Left lobe of liver (tissue), 2 donors: ENCODE results near the gene ZNF451. TPM values are rescaled to one million over a fixed set of nuclear protein-coding genes. Genes with fewer than 3 reads are reported as not detected.
"Not testable (repeated sequence)": the region's sequence is repeated elsewhere in the genome, so short reads cannot be mapped to it uniquely, and the experiment has no call there.

Source experiments
- ATAC-seq: fragments of 200-7000 bp; cut with Tn5 transposase; one replicate; pipeline ENCODE4 v1.9.1; 2020; ENCODE audit warnings: mild to moderate bottlenecking, moderate library complexity
- DNase-seq: peaks from one replicate; pipeline ENCODE4 v3.0.0-alpha.2; 2020; ENCODE audit warnings: low spot score
- total RNA-seq: library from RNA; stranded (reverse); gene quantifications from one replicate; pipeline ENCODE4 v1.2.1, GENCODE V29; 2021
- donor health status: DM: no; HTN: no; CAD: no; lungs with moderate emphysema.
- donor health status: DM: no; HTN: yes; CAD: no.

ZNF451 gene
- total RNA-seq, 1 donor from 2014 or later, result 19.3 TPM

- ATAC-seq (no peak), DNase-seq (no peak)
These were observed 723 bp upstream of the ZNF451 start for GRCh38 chr6:57089265-57089664.

GRCh38 chr6:57090458-57091067 is 575 bp downstream of the ZNF451 start:
- not testable (repeated sequence) for DNase-seq
- peak; percentile 30 for ATAC-seq

- DNase-seq, ATAC-seq: not testable (repeated sequence)
These were observed 1.4 kb downstream of the ZNF451 start for GRCh38 chr6:57091375-57091774.

- DNase-seq (no peak), ATAC-seq (no peak)
These were observed 4.7 kb downstream of the ZNF451 start for GRCh38 chr6:57094689-57095088.

GRCh38 chr6:57097596-57097995 is 7.6 kb downstream of the ZNF451 start:
- no peak for ATAC-seq

GRCh38 chr6:57102976-57103375 is 13.0 kb downstream of the ZNF451 start:
- no peak for DNase-seq
- ATAC-seq, result no peak

More at GRCh38 chr6:57097596-57097995, 7.6 kb downstream of the ZNF451 start:
- no peak for DNase-seq

GRCh38 chr6:57104336-57104735 is 14.3 kb downstream of the ZNF451 start:
- ATAC-seq, result no peak
- DNase-seq, result no peak

GRCh38 chr6:57106990-57107389 is 17.0 kb downstream of the ZNF451 start:
- ATAC-seq, result no peak
- no peak for DNase-seq

- no peak for DNase-seq
- no peak for ATAC-seq
These were observed 18.7 kb downstream of the ZNF451 start for GRCh38 chr6:57108691-57109090.

GRCh38 chr6:57109880-57110279 is 19.9 kb downstream of the ZNF451 start:
- DNase-seq (no peak), ATAC-seq (no peak)

GRCh38 chr6:57113105-57113504 is 23.1 kb downstream of the ZNF451 start:
- DNase-seq (no peak), ATAC-seq (no peak)

GRCh38 chr6:57116776-57117175 is 26.8 kb downstream of the ZNF451 start:
- ATAC-seq, result no peak
- DNase-seq, result no peak

GRCh38 chr6:57117796-57118195 is 27.8 kb downstream of the ZNF451 start:
- DNase-seq, result no peak
- ATAC-seq, result no peak

GRCh38 chr6:57123111-57123510 is 33.1 kb downstream of the ZNF451 start:
- no peak for ATAC-seq
- no peak for DNase-seq

- DNase-seq (no peak), ATAC-seq (peak; percentile 59)
These were observed 37.8 kb downstream of the ZNF451 start for GRCh38 chr6:57127763-57128162.

GRCh38 chr6:57130661-57131177 is 40.7 kb downstream of the ZNF451 start:
- ATAC-seq (no peak), DNase-seq (no peak)

GRCh38 chr6:57134954-57135353 is 45.0 kb downstream of the ZNF451 start:
- DNase-seq (no peak), ATAC-seq (no peak)

GRCh38 chr6:57135885-57136284 is 45.9 kb downstream of the ZNF451 start:
- no peak for ATAC-seq
- no peak for DNase-seq

GRCh38 chr6:57137350-57137749 is 47.4 kb downstream of the ZNF451 start:
- no peak for DNase-seq
- no peak for ATAC-seq

GRCh38 chr6:57138026-57138425 is 48.0 kb downstream of the ZNF451 start:
- DNase-seq (no peak), ATAC-seq (no peak)

GRCh38 chr6:57141451-57142177 is 51.6 kb downstream of the ZNF451 start:
- ATAC-seq (no peak), DNase-seq (no peak)

- no peak for DNase-seq
- ATAC-seq, result no peak
These were observed 52.2 kb downstream of the ZNF451 start for GRCh38 chr6:57142178-57142525.
